NOMO-1 treated with DMSO at 0.1 percent for 48 hours (cell line): Measurements from ENCODE around the gene DBNDD1.

Experiments used
- DNase-seq: peaks from one replicate; lab custom pipeline; 2025; ENCODE audit not compliant: unreplicated experiment; lab: John Stamatoyannopoulos, UW

Gene DBNDD1

DNA sequence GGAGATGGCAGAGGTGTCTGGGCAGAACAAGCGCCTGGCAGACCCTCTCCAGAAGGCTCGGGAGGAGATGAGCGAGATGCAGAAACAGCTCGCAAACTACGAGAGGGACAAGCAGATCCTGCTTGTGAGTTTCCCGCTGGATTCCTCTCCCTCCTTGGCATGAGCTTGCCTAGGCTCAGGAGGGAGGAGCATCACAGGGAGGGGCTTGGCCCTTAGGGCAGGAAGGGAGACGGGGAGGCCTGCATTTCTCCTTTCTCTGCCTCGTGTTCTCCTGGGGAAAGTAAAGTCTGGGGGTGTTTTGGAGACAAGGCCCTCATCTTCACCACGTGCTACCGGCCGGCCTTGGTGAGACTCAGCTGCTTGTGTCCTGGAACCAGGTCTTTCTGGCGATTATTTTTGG lies 18.0 kb upstream of the DBNDD1 start:
- DNase-seq = no peak

DNA sequence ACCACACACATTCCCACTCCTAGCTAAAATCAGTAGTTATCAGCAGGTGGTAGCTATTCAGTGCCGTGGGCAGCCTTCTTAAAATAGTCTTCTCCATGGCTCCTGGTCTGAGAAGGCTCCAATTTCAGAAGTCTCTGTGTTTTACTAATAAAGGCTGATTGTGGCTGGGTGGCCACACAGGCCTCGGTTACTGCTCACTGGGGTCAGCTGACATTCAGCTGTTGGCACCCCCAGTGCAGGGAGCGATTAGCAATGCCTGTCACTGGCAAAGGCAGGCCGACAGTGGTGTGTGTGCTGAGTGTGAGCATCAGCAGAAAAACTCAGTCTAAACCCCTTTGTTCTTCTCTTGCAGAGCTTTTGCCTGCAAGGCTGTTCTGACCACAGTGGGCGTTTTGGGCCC lies 16.6 kb upstream of the DBNDD1 start:
- no peak for DNase-seq

DNA sequence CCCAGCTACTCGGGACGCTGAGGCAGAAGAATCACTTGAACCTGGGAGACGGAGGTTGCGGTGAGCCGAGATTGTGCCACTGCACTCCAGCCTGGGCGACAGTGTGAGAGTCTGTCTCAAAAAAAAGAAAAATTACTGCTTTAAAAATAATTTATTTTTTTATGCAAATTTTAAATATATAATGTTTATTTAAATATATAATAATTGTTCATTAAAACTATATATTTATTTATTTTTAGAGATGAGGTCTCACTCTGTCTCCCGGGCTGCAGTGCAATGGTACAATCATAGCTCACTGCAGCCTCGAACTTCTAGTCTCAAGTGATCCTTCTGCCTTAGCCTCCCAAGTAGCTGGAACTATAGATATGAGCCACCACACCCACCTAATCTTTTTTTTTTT lies 15.2 kb upstream of the DBNDD1 start:
- DNase-seq = no peak

DNA sequence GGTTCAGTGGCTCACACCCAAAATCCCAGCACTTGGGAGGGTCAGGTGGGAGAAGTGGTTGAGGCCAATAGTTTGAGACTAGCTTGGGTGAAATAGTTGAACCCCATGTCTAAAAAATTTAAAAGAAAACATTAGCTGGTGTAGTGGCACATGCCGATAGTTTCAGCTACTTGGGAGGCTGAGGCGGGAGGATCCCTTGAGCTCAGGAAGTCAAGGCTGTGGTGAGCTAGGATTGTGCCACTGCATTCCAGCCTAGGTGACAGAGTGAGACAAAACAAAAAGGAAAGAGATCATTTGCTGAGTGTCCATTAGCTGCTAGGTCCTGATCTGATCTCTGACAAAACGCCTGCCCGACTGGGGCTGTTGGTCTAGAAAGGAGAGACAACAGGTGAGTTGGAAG lies 14.1 kb upstream of the DBNDD1 start:
- DNase-seq = no peak

DNA sequence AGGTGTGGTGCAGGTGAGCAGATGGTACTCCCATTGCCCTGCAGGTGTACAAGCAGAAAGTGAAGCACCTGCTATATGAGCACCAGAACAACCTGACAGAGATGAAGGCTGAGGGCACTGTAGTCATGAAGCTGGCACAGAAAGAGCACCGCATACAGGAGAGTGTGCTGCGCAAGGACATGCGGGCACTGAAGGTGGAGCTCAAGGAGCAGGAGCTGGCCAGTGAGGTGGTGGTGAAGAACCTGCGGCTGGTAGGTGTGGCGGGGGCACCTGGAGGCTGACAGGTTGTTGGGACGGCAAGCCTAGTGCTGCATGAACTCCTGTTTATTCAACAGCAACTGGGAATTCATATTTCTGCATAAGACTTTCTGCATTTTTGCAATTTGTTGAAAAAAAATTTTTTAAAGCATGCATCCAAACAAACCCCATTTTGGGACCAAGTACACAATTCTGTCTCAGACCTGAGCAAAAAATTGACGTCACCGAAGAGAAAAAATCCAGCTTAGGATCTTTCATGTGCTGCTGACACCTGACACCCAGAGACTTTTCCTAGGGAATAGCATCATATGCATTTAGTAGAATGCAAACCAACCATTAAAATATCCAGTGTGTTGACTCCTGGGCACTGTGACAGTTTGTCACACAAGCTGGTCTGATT lies 13.5 kb upstream of the DBNDD1 start:
- DNase-seq = no peak

DNA sequence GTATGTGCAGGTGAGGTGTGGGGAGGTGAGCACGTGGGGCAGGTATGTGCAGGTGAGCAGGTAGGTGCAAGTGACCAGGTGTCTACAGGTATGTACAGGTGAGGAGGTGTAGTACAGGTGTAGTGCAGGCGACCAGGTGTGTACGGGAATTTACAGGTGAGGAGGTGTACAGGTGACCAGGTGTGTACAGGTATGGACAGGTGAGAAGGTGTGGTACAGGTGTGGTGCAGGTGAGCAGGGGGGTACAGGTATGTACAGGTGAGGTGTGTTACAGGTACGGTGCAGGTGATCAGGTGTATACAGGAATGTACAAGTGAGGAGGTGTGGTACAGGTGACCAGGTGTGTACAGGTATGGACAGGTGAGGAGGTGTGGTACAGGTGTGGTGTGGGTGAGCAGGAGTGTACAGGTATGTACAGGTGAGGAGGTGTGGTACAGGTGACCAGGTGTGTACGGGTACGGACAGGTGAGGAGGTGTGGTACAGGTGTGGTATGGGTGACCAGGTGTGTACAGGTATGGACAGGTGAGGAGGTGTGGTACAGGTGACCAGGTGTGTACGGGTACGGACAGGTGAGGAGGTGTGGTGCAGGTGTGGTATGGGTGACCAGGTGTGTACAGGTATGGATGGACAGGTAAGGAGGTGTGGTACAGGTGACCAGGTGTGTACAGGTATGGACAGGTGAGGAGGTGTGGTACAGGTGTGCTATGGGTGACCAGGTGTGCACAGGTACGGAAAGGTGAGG lies 12.8 kb upstream of the DBNDD1 start:
- DNase-seq = no peak

DNA sequence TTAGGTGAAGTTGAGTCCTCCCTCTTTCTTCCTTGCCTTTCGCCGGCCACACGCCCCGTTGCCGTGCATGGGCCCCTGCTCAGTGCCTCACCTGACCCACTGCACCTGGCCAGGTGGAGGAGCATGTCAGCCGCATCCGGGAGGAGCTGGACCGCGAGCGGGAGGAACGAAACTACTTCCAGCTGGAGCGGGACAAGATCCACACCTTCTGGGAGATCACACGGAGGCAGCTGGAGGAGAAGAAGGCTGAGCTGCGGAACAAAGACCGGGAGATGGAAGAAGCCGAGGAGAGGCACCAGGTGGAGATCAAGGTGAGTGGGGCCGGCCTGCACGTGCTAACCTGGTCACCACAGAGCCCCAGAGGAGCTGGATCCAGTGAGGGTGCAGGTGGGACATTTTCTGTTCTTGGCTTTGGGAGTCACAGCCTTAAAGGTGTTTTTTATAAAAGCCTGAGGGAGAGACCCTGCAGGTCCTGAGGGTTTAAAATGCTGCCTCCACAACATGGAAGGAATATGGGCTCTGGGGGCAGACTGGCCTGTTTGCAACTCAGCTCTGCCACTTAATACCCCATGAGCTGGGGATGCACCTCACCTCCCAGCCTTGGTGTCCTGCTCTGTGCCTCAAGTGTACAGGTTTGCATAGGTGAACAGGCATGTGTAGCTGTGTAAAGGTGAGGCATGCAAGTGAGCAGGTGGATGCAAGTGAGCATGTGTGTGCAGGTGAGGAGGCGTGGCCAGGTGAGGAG lies 12.1 kb upstream of the DBNDD1 start:
- DNase-seq = no peak

DNA sequence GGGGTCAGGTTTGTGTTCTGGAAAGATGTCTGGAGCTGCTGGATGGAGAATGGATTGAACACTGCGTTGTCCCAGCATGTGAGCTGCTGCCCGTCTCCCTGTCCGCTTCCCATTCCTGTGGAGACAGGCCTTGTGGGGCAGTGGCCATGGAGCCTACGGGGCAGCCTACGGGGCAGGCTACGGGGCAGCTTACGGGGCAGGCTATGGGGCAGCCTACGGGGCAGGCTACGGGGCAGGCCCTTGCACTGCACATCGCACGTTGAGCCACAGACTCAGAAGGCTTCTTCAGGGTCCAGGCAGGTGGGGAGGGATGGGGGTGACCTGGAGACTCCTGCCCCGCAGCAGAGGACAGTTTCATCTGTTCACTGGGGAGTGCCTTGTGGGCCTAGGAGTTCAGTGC lies 9.7 kb upstream of the DBNDD1 start:
- no peak for DNase-seq

DNA sequence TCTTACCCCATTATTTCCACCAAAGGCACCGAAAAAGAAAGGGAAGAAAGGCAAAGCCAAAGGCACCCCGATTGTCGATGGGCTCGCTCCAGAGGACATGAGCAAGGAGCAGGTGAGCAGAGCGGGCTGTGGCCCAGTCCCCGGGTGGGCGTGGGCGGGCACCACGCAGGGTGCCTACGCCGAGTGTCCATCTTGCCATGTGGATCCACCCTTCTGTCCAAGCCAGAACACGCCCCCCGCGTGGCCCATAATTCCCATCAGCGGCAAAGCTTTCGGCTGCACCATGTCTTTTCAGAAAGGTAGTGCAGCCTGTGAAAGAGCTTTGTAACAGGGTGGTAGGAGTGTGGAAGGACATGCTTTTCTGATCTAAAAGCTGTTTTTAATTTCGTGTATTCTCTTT lies 8.4 kb upstream of the DBNDD1 start:
- no peak for DNase-seq

DNA sequence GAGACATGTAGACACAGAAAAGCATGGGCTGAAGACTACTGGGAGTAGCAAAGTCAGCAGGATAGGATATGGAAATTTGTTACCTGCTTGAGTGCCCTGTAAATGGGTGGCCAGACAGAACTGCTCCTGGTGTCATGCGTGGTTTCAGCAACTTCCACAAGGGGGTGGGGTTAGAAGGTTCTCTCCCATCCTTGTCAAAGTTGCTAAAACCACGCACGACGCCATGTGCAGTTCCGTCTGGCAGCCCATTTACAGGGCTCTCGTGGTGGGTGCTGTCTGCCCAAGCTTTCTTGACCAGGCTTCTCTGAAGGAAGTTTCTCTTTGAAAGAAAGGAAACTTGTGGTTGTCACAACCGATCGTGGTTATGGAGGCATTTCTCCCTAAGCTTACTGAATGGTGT lies 6.9 kb upstream of the DBNDD1 start:
- no peak for DNase-seq

DNA sequence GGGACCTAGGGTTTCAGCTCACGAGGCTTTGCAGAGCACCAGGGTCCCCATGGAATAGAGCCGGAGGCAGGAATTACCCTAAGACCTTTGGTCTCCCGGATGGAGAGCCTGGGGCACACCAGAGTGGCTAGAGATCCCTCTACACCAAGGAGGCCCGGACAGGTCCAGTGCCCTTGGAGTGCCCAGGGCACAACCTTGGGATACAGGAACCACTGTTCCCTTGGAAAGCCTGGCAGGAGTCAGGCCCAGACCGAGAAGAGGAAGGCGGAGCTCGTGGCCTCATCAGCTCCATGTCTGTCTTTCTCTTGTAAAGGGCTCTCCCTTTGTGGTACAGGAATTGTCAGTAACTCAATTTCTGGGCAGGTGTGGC lies 3.8 kb upstream of the DBNDD1 start:
- DNase-seq = no peak

DNA sequence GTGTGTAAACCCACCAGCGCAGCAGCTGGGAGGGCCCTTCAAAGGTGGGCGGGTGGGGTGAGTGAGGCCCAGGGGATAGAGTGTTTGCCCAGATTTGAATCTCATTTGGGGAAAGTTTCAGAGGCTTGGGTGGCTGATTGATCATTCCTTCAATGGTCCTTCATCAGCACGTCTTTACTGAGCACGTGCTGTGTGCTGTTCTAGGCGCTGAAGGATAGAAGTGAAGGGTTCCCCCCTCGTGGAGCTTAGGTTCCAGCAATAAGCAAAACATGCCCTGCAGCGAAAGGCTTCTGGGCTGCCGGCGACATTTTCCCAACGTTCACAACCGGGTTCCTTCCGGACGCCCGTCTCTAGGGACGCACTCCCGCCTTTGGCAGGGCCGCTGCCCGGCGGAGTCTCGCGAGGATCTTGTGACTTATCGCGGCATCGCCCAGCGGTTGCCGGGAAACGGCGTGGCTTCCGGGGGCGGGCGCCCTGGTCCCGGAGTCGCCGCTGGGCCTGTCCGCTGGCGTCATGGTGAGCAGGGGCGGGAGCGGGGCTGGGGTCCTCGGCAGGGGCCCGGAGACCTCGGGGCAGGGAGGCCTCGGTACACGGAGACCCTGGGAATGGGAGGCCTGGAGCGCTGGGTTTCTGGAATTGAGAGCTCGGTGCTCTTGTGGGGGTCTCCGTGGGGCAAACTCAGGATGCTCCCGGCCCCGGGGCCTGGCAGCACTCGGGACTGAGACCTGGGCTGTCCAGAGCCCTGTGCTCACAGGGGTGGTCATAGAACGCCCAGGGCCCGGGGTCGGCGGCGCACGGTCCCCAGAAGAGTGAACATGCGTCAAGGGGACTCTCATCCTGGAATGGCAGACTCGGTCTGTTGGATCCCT lies 3.2 kb upstream of the DBNDD1 start:
- DNase-seq = peak; percentile 79

DNA sequence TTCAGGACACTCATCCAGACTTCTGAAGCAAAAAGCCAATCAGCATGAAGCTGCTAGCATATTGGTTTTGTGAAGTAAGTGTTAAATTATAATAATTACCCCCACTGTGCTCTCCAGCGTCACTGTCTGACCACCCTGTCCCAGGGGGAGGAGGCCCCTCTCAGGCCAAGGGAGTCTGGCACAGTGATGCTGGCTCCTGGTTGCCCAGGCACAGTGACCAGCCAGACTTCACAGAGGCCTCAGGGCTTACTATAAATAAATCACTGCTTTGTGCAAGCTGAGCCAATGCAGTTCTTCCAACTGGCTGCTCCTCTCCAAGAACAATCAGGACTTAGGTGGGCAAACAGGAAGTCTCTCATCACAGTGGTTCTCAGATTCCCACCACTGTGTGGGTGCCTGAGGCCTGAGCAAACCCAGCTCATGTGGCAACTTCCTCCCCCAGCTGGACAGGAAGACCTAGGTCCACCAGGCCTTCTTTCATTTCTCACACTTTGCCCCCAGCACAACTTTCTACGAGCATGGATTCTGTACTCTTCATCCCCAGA lies 1.7 kb upstream of the DBNDD1 start:
- DNase-seq = no peak

DNA sequence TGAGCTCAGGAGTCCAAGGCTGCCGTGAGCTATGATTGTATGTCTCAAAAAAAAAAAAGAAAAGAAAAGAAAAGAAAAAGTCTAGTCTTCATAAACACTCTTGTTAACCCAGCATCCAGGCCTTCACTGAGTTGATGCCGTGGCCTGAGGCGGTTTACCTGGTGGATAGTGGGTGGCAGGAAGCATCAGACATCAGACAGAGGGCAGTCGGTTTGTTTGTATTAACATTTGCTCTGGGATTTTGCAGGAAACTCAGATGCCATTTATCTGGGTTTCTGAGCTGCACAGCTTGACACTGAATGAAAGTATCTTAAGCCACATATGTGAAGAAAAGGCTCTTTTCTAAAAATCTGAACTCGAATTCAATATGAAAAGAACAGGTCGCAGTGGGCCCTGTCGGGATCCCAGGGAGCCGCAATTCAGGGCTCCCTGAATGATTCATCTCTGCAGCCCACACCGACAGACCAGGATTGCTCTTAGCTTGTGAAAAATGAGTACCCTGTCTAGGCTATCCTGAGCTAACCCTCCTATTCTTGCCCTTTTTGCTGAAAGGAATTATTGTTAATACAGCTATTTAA lies 1.1 kb upstream of the DBNDD1 start:
- DNase-seq = no peak

DNA sequence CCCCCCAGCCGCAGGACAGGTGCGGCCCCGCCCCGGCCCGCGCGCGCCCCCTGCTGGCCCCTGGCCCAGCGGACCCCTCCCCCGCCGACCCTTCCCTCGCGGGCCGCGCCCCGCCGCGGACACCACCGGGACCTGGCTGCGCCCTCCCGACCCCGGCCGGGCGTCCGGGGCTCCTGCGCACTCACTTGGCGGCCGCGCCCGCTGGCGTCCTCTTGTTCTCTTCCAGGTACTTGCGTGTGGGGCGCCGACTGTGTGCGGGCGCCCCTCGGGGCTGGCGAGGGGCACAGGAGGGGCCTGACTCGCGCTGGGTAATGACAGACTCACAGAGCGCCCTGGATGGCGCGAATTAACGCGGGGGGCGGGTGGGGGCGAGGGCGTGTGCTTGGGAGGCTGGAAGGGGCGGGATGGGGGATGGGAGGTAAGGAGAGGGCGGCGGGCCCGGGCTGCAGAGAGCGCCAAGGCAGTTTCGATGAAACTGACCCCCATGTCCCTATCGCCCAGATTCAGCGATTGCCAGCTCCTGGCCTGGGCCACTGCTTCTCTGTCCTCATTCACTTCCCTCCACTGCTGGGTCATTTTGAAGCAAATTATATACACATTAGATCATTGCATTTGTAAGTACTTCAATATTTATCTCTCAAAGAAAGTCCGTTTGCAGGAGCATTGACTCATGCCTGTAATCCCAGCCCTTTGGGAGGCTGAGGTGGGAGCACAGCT lies 445 bp upstream of the DBNDD1 start:
- no peak for DNase-seq

DNA sequence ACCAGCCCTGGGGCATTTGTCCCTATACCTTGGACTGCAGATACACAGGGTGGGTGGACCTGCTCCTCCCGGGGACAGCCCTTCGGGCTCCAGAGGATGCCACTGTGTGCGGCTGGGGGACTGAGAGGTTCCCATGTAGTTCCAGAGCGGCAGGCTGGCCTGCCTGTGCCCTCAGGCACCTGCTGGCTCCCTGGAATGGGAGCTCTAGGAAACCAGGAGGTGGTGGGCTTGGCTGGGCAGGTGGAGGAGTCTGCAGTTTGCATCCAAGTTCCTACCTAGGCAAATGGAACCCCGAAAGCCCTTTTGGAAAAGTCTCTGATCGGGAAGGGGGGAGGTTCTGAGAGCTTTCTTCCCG lies 982 bp downstream of the DBNDD1 start:
- DNase-seq = no peak

DNA sequence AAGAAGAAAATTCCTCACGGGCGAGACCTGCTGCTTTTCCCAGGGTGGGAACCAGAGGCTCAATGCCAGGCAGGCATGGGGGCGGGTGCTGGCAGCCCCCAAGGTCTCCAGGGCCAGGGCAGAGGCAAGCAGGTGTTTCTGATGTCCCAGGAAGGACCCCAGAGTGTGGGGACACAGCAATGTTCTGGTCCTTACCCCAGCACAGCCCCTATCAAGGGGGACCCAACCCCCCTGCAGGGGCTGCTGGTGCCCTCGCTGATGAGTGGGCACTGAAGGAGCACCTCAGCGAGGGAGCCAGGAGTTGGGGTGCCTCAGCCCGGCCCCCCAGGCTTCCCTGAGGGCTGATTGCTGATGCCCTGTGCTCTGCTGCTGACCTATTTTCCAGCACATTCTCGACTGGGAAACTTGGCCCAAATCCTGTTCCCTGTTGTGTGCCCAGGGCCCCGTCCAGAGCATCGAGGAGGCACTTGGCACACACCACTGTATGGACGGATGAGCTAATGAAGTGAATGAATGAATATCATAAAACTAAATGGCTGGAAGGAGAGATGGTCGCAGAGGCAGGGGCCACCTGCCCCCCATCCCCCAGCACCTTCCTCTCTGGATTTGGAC lies 2.8 kb downstream of the DBNDD1 start:
- no peak for DNase-seq

DNA sequence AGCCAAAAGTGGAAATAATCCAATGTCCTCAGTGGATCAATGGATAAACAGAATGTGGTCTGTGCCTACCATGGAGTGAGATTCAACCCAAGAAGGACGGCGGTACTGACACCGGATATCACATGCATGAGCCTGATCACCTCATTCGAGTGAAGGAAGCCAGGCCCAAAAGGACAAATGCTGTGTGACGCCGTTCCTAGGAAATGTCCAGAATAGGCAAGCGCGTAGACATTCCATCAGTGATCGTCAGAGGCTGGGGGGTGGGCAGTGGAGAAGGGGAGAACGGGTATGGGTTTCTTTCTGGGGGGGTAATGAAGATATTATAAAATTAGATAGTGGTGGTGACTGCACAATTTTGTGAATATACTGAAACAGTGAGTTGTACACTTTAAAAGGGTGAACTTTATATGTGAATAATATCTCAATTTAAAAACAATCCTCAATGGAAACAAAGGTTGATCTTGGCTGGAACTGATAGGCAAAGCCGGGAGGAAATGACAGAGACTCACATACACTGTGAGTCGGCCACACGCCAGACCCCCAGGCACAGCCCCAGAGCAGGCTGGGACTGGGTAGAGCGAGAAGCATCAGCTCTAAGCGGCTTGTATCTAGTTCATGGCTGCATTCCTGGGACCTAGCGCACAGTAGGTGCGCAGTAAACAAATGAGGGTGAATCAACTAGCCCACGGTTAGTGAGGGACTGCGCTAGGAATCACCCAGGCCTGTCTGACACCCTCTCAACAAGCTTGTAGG lies 3.5 kb downstream of the DBNDD1 start:
- DNase-seq = no peak
